GM21367 (cell line): ENCODE measurements around the gene KCNMA1.

Experiments used
- ATAC-seq: cut with Tn5 transposase; IDR thresholded peaks from one replicate; pipeline ENCODE4 v1.9.1; 2021; ENCODE audit not compliant: unreplicated experiment

The KCNMA1 gene

DNA sequence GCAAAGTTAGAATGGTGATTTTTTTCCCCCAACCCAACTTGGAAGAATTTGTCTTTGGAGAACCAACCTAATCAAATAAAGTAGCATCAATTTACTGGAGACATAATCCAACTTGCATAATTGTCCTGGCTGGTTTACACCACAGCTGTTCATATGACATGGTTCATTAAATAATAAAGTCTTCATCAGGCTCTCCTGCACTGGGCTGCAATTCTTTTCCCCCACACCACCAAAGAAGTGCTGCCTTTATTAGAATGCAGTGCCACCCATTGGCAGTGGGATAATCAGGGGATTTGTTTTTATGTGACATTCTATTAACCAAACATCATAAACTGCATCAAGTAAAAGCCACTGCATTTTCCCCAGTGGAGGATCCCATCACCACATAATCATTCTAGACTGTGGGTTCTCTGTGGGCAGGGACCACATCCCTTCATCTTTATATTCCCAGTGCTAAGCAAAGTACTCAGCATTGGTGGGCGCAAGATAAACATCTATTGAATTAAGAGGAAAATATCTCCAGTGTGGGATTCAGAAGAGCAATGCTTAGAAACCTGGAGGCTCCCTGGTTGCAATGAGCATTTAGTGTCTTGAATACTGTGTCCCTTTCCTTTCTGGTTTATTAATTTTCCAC lies 322.0 kb downstream of the KCNMA1 start:
- ATAC-seq: no peak

DNA sequence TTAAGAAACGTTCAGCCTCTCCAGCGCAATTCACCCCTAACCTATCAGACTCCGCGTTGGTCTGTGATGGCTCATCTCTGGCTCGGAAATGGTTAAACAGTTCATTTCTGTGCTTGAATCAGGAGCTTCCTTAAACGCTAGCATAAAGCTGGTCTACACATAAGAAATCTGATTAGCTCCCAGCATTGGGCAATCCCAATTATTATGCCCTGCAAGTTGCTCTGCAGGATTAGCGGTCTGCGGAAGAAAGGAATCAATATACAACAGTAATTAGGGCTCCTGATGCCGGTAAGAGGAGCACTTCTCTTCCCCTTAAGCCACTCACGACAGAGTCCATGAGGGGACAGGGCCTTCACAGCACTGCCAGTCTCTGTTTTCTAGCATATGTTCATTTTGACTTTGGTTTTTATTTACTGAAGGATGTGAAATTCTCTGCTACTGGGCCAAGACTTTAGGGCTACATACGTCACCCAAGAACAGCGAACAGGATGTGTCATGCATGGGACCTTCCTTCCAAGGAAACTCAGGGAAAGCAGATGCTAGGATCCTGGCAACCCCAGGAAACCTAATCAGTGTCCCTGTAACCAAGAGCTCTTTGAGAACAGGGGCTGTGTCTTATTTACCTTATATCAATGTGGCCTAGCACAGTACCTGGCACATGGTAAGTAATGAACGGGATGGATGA lies 324.4 kb downstream of the KCNMA1 start:
- no peak for ATAC-seq

DNA sequence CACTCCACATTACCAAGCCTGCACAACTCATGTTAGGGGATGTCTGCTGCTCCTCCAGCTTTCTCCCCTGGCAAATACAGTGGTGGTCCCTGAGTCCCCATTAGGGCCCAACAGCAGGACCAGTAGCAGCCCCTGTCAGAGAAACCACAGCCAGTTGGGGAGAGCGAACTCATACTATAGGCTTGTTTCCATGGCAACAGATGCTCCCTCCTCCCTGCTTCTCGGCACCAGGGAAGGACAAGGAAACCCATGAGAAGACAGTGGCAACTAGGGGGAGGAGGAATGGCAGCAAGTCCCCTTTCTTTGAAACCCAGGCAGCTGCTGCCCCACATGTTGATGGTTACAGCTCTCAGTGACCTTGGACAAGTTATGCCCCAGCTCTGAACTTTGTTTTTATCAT lies 326.4 kb downstream of the KCNMA1 start:
- no peak for ATAC-seq

DNA sequence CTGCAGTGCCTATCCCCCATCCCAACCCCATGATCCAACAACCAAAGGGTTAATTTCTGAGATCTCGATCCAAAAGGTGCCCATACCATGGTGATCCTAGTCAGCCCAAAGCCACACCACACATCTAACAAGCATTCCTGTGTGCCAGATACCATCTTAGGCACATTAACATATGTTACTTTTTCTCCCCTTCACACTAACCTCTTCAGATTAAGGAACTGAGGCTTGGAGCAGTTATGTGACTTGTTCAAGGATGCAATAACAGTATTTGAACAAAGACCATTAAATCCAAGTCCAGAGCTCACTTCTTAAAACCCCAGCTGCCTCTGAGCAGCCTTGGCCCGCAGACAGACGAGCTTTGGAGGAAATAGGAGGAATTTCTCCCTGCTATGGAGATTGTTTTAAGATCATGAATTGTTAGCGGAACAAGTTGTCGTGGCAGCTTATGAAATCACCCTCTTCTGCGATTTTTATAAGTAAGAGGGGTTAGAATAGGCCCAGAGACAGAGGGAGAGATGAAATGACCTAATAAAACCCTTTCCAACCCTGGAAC lies 327.2 kb downstream of the KCNMA1 start:
- ATAC-seq: no peak

GRCh38 chr10:77309509-77309908 lies 328.1 kb downstream of the KCNMA1 start:
- no peak for ATAC-seq

- no peak for ATAC-seq
Measured at GRCh38 chr10:77309092-77309491, 328.5 kb downstream of the KCNMA1 start.

DNA sequence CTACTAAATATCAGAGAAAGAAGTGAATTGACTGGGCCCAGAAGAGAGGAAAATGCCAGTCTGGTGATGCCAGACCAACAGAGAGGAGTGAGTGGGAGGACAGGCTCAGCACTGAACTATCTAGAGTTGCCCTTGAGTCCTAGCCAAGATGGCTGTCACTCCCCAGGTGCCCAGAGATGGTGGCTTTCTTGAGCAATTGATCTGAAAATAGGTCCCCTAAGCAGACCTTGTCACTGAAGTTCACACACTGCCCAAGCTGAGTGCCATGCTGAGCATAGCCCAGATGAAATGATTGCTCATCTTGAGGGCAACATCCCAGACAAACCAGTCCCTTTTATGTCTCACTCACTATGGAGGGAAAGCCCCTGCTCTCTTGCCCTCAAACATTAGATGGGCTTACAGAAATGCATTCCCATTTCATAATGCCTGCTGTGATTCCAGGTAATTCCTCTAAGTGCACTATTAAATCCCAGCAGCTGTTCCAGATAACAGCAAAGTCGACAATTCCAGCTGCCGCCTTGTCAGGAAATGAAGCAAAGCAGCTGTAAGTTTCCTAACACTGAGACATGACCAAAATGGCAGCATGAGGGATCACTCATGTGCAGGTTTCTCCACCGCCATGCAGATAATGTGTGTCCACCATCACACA lies 329.4 kb downstream of the KCNMA1 start:
- ATAC-seq: no peak

- no peak for ATAC-seq
Measured at GRCh38 chr10:77306666-77307065, 330.9 kb downstream of the KCNMA1 start.

DNA sequence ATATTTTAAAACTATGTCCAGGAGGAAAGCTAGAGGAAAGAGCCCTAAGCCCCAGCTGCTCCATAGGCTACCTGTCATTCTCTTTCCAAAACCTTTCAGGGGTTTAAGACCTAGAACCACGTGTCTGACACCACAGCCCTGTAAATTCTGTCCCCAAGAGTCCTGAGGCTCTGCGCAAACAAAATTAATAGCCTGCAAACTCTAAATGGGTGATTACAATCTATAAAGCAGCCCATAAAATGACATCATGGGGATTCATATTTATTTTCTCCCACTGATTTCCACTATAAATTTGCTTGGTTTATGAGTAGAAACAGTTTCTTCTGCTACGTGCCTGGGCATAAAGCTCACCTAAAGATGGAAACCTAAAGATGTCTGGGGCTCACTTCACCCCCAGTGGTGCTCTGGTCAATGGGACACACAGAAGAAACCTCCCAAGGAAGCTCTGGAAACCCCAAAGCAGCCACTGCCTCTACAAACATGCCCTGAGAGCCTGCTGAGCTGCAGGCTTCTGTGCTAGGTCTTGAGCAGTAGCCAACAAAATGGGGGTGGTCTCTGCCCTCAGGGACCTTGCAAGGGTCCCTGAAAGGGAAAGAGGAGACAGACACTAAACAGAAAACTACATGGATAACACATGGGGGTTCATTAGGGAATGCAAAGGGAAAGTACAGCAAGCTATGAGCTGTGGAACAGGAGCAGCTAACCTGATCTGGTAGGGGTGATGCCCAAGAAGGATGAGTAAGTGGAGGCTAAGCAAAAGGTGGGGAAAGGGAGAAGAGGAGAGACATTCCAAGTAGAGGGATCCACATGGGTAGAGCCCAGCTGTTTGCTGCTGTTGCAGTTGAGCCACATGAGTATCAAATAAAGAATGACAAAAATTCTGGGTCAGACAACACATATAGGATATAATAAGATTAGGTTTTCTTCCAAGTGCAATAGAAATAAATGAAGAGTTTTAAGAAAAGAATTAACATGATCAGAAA lies 331.7 kb downstream of the KCNMA1 start:
- no peak for ATAC-seq

DNA sequence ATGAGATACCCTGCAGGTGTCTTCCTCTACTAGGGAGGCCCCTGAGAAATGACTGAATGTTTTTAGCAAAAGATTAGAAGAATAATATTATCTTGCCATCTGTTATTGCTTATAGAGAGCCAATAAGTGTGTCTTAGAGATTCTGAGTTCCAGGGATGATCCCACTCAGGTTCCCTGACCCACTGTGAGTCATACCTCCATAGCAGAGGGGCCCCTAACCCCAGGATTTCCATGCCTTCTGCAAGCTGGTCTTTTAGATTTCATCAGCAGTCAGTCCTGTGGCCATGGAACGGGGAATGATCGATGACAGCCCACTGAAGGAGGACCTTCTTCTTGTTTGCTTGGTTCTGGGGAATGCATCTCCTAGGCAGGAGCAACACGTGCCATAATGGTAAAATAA lies 333.4 kb downstream of the KCNMA1 start:
- no peak for ATAC-seq

DNA sequence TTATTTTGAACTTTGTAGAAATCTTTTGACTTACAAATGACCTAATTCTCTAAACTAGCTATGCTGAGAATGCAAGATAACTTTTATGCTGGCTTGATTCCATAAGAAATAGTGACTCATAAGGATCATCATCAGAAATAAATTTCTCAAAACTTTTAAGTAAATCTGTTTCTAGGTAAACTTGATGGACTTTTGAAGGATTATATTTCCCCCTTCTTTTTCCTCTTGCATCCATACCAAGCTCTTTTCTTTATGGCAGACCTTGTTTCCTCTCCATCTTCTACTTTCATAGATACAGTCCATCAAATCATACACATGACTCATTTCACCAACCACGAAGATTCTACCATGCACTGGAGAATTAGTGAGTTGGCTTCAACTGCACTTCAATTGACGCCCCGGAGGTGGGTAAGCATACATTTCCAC lies 336.3 kb downstream of the KCNMA1 start:
- no peak for ATAC-seq

- ATAC-seq: no peak
Measured at GRCh38 chr10:77300682-77301302, 336.8 kb downstream of the KCNMA1 start.

DNA sequence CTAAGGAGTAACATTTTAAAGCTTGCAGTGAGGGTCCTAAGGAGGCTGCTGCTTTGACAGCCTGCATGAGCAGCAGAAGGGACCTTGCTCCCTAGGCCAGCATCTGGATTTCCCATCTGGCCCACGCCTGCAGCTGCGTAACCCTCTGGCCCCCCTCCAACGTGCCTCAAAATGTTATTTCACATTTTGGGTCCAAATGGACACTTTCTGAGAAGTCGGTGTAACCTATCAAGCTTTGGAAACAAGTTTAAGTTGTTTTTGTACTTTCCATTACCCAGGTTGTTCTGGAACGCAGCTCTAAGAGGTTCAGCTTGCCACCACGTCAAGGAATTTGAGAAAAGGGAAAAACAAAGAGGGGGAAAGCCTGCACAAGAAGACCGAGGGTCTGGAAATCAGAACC lies 338.3 kb downstream of the KCNMA1 start:
- no peak for ATAC-seq

GRCh38 chr10:77297393-77297739 lies 340.2 kb downstream of the KCNMA1 start:
- no peak for ATAC-seq

GRCh38 chr10:77296534-77297392 lies 340.8 kb downstream of the KCNMA1 start:
- ATAC-seq: no peak

DNA sequence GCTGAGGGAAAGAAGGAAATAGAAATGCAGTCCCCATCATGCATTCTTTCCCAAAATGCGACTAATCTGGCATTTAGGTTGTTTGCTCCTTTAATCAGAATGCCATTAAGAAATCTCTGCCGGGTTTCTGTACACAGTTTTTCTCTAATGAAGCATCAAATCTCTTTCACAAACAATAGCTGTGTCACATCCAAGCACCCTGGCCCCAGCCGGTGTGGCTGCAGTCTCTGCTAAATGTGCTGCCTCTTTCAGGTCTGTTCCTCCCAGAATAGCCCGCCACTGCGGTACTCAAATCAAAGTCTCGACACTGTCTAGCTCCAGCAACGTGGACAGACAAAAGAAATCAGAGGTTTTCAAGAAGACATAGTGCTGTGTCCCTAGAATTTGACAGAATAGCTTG lies 343.8 kb downstream of the KCNMA1 start:
- ATAC-seq: no peak

DNA sequence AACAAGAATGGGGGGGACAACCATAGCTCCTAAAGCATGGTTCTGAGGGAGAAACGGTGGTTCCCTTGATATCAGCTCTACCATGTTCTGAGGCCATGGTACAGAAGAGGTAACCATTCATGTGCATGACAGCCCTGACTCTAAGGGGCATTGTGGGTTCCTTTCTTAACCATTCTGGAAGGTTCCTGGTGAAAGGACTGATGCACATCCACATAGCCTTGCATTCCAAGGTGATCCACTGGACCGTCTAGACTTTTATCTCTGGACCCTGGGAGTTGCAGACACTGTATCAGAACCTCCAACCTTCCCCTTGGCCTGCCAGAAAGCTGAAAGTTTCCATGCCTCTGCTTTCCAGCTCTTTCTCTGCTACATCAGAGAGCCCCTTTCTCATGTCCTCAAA lies 344.3 kb downstream of the KCNMA1 start:
- ATAC-seq: no peak

- no peak for ATAC-seq
Measured at GRCh38 chr10:77291596-77292505, 345.8 kb downstream of the KCNMA1 start.
